Calu3 (cell line): ENCODE measurements around the gene DNAJC1. TPM values are rescaled to one million over a fixed set of nuclear protein-coding genes. Genes with fewer than 3 reads are reported as not detected.

ENCODE experiments used
- BruUV-seq: library from RNA; stranded (reverse); fragments of 400-500 nt; replicated peaks from 2 replicates; lab custom pipeline; 2021; lab: Mats Ljungman, UMichigan
- CTCF ChIA-PET: fragments of 300-600 bp; sonication (Branson Sonifier 250); formaldehyde crosslinking; loops from one replicate; lab custom pipeline; 2022; ENCODE audit warnings: antibody characterized with exemption; lab: Charles Lee
- DNase-seq: peaks from one replicate; pipeline ENCODE4 v3.0.0; 2022
- H3K27ac Mint-ChIP-seq: one replicate; pipeline ENCODE4 v1.8.0; 2022; ENCODE audit warnings: mixed read lengths; ENCODE audit not compliant: unreplicated experiment
- H3K27me3 Mint-ChIP-seq: one replicate; pipeline ENCODE4 v1.8.0; 2022; ENCODE audit warnings: mixed read lengths; ENCODE audit not compliant: unreplicated experiment
- H3K36me3 Mint-ChIP-seq: one replicate; pipeline ENCODE4 v1.8.0; 2022; ENCODE audit warnings: mild to moderate bottlenecking, moderate library complexity, mixed read lengths; ENCODE audit not compliant: insufficient read depth, unreplicated experiment
- H3K4me1 Mint-ChIP-seq: one replicate; pipeline ENCODE4 v1.8.0; 2022; ENCODE audit warnings: mild to moderate bottlenecking, low read depth, mixed read lengths; ENCODE audit not compliant: unreplicated experiment
- H3K4me3 Mint-ChIP-seq: one replicate; pipeline ENCODE4 v1.8.0; 2022; ENCODE audit warnings: mild to moderate bottlenecking, low read depth, moderate library complexity, mixed read lengths; ENCODE audit not compliant: unreplicated experiment
- H3K9me3 Mint-ChIP-seq: one replicate; pipeline ENCODE4 v1.8.0; 2022; ENCODE audit warnings: low read depth, mixed read lengths; ENCODE audit not compliant: unreplicated experiment
- intact Hi-C: fragments of 100-400 bp; cut with micrococcal nuclease; formaldehyde crosslinking; loops from one replicate; pipeline ENCODE4 v1.10.0; 2022; ENCODE audit not compliant: unreplicated experiment
- total RNA-seq: library from RNA; stranded (reverse); gene quantifications from 2 replicates; pipeline ENCODE4 v1.2.3, GENCODE V29; 2022
- TF ChIP-seq, protein P1 (sequence below): fragments of 200-600 bp; IDR thresholded peaks from one replicate; pipeline ENCODE4 v1.8.0; 2022; ENCODE audit warnings: antibody characterized with exemption; ENCODE audit not compliant: unreplicated experiment

DNAJC1 gene
- total RNA-seq, 1 experiment from 2014 or later: 17.0 TPM

DNA sequence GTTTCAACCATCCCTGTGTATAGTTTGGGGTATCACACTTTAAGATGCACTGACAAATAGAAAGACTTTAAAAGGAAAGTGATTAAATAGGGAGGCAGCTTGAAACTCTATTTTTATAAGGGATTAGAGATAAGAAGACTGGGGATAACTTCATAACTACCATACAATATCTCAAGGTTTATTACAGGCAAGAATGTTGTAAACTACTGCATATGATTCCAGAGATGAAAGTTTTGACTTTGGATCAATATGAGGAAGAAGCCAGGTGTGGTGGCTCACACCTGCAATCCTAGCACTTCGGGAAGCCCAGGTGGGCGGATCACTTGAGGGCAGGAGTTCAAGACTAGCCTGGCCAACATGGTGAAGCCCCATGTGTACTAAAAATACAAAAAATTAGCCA, 96.1 kb downstream of the DNAJC1 start:
- H3K4me1 Mint-ChIP-seq: no peaks in the 10 kb centered on the region
- no peak overlapping the region for H3K27ac Mint-ChIP-seq
- CTCF ChIA-PET: no interaction called here
- DNase-seq: no peak
- intact Hi-C loops: no loop called here
- no TSS peak for BruUV-seq
- no peaks in the 10 kb centered on the region for H3K27me3 Mint-ChIP-seq
- H3K9me3 Mint-ChIP-seq: no peaks in the 10 kb centered on the region
- no peaks in the 10 kb centered on the region for H3K36me3 Mint-ChIP-seq
- TF ChIP-seq, protein P1, sequence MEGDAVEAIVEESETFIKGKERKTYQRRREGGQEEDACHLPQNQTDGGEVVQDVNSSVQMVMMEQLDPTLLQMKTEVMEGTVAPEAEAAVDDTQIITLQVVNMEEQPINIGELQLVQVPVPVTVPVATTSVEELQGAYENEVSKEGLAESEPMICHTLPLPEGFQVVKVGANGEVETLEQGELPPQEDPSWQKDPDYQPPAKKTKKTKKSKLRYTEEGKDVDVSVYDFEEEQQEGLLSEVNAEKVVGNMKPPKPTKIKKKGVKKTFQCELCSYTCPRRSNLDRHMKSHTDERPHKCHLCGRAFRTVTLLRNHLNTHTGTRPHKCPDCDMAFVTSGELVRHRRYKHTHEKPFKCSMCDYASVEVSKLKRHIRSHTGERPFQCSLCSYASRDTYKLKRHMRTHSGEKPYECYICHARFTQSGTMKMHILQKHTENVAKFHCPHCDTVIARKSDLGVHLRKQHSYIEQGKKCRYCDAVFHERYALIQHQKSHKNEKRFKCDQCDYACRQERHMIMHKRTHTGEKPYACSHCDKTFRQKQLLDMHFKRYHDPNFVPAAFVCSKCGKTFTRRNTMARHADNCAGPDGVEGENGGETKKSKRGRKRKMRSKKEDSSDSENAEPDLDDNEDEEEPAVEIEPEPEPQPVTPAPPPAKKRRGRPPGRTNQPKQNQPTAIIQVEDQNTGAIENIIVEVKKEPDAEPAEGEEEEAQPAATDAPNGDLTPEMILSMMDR: no peak
- H3K4me3 Mint-ChIP-seq: no peak overlapping the region

DNA sequence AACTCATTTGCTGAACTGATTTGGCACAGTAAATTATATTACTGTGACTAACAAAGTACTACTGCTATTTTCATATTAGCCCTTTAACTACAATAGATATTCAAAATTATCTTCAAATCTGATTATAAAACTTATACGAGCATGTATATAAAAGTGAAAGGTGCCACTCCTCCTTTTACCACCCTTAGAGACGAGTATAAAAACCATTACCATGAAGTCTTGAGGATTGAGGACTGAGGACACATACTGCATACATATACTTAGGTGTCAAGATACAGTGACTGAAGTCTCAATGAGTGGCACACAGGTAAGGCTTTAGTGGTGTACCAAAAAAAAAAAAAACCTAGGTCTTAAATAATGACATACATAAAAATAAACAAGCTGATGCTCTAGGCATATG, 98.6 kb downstream of the DNAJC1 start:
- intact Hi-C loops: no loop called here
- no peaks in the 10 kb centered on the region for H3K4me1 Mint-ChIP-seq
- H3K4me3 Mint-ChIP-seq: no peak overlapping the region
- no peaks in the 10 kb centered on the region for H3K27me3 Mint-ChIP-seq
- no TSS peak for BruUV-seq
- no peaks in the 10 kb centered on the region for H3K36me3 Mint-ChIP-seq
- TF ChIP-seq, protein P1: no peak
- no peak overlapping the region for H3K27ac Mint-ChIP-seq
- DNase-seq: no peak
- H3K9me3 Mint-ChIP-seq: no peaks in the 10 kb centered on the region
- CTCF ChIA-PET: interaction anchor here (0.6 kb wide), 1 partner anchor 15 kb away, joined by 4 read pairs; no protein-coding TSS in a partner anchor

DNA sequence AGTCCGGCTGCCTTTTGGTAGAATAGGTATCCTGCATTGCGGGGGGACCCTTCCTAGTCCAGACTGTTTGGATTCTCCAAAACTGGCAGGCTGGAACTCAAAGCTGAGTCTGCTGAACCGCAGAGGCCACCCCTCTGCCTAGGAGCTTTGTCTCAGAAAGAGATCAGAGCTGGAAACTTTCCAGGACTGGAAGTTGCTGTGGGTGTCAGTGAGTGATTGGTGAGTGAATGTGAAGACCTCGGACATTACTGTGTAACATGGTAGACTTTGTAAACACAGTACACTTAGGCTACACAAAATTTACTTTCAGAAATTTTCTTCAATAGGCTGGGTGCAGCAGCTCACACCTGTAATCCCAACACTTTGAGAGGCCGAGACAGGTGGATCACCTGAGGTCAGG, 103.8 kb downstream of the DNAJC1 start:
- no peak overlapping the region for H3K27ac Mint-ChIP-seq
- H3K4me3 Mint-ChIP-seq: no peak overlapping the region
- CTCF ChIA-PET: no interaction called here
- intact Hi-C loops: no loop called here
- no TSS peak for BruUV-seq
- H3K4me1 Mint-ChIP-seq: no peaks in the 10 kb centered on the region
- no peaks in the 10 kb centered on the region for H3K27me3 Mint-ChIP-seq
- no peaks in the 10 kb centered on the region for H3K9me3 Mint-ChIP-seq
- H3K36me3 Mint-ChIP-seq: no peaks in the 10 kb centered on the region
- DNase-seq: no peak
- TF ChIP-seq, protein P1: no peak

DNA sequence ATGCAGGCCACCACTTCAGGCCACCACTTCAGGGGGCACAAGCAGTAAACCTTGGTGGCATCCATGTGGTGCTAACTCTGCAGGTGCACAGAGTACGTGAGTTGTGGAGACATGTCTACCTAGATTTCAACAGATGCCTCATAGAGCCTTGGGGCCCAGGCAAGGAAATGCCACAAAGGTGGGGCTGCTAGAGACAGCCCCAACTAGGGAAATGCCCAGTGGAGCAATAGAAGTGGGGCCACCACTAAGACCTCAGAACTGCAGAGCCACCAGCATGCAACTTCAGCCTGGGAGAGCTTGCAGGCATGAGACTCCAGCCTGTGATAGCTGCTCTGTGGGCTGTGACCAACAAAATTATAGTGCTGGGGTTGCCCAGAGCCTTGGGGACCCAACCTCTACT, 107.6 kb downstream of the DNAJC1 start:
- Mint-ChIP-seq H3K27ac (no peak overlapping the region), H3K27me3 (no peaks in the 10 kb centered on the region), H3K36me3 (no peaks in the 10 kb centered on the region), H3K9me3 (peaks cover 10% of the 10 kb centered on the region), H3K4me3 (no peak overlapping the region), H3K4me1 (no peaks in the 10 kb centered on the region)
- no peak for DNase-seq
- intact Hi-C loops: no loop called here
- TF ChIP-seq, protein P1: no peak
- CTCF ChIA-PET: no interaction called here
- BruUV-seq: no TSS peak
